ENCODE results near the gene PTGFRN. TPM values are rescaled to one million over a fixed set of nuclear protein-coding genes. Genes with fewer than 3 reads are reported as not detected.

PTGFRN gene
- total RNA-seq, 1 experiment from 2014 or later, result 60.6 TPM

DNA sequence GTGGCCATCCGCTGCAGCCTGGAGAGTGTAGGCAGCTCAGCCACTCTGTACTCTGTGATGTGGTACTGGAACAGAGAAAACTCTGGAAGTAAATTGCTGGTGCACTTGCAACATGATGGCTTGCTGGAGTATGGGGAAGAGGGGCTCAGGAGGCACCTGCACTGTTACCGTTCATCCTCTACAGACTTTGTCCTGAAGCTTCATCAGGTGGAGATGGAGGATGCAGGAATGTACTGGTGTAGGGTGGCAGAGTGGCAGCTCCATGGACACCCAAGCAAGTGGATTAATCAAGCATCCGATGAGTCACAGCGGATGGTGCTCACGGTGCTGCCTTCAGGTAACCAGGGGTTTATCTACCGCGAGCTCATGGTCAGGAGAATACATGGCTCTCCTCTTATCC lies 115.9 kb downstream of the PTGFRN start:
- DNase-seq (ENCODE audit: low read depth, low spot score), result no peak
- Histone ChIP-seq H3K4me1 (ENCODE audit: control insufficient read depth in 1 of 2, insufficient read depth in 2 of 2, low read length in 2 of 2) (no peaks in the 10 kb centered on the region), H3K4me2 (ENCODE audit: low read length) (no peak overlapping the region), H3K9me3 (ENCODE audit: control insufficient read depth in 1 of 2, insufficient read depth in 1 of 2, low read depth in 1 of 2, low read length in 2 of 2) (no peaks in the 10 kb centered on the region), H2AFZ (ENCODE audit: low read depth, low read length, poor library complexity, severe bottlenecking) (no peak overlapping the region), H3K36me3 (ENCODE audit: control insufficient read depth in 1 of 2, insufficient read depth in 2 of 2, low read length in 2 of 2) (no peaks in the 10 kb centered on the region), H3K27me3 (ENCODE audit: insufficient read depth, low read length) (no peaks in the 10 kb centered on the region), H3K27ac (ENCODE audit: low read depth, low read length) (no peak overlapping the region), H3K79me2 (ENCODE audit: insufficient read depth, low read length) (no peaks in the 10 kb centered on the region), H4K20me1 (ENCODE audit: insufficient read depth) (no peaks in the 10 kb centered on the region), H3K4me3 (replicated peaks in 1 of 2; ENCODE audit: low read depth in 1 of 2, low read length in 2 of 2) (no peak overlapping the region), H3K9me2 (ENCODE audit: insufficient read depth) (no peaks in the 10 kb centered on the region), H3K9ac (ENCODE audit: low read length) (no peak overlapping the region)
- ChIA-PET POLR2A (no interaction called here), CTCF (no interaction called here), RAD21 (ENCODE audit: low non-redundant PET in 1 of 2, low total read pairs in 2 of 2, uncharacterized antibody in 2 of 2, unreplicated experiment in 2 of 2) (no interaction called here)
- ATAC-seq, result no peak
- intact Hi-C loops (cut with micrococcal nuclease), result no loop called here
- no TSS peak for BruUV-seq (replicated peaks)
- TF ChIP-seq, protein P1, sequence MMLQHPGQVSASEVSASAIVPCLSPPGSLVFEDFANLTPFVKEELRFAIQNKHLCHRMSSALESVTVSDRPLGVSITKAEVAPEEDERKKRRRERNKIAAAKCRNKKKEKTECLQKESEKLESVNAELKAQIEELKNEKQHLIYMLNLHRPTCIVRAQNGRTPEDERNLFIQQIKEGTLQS (IDR thresholded peaks at IDR 0.05), result no peak
- no peak for TF ChIP-seq SP1 (IDR thresholded peaks at IDR 0.05; ENCODE audit: low read depth)
- no peak for TF ChIP-seq RAD21 (IDR thresholded peaks at IDR 0.05; ENCODE audit: low read depth)
- no peak for TF ChIP-seq SIN3A (IDR thresholded peaks at IDR 0.05; ENCODE audit: low read depth)
- TF ChIP-seq POLR2A (IDR thresholded peaks at IDR 0.05; ENCODE audit: borderline replicate concordance, extremely low read depth, insufficient read depth, insufficient read length), result no peak
- no peak for TF ChIP-seq SRF (IDR thresholded peaks at IDR 0.05; ENCODE audit: low read depth)
- TF ChIP-seq, protein P2, sequence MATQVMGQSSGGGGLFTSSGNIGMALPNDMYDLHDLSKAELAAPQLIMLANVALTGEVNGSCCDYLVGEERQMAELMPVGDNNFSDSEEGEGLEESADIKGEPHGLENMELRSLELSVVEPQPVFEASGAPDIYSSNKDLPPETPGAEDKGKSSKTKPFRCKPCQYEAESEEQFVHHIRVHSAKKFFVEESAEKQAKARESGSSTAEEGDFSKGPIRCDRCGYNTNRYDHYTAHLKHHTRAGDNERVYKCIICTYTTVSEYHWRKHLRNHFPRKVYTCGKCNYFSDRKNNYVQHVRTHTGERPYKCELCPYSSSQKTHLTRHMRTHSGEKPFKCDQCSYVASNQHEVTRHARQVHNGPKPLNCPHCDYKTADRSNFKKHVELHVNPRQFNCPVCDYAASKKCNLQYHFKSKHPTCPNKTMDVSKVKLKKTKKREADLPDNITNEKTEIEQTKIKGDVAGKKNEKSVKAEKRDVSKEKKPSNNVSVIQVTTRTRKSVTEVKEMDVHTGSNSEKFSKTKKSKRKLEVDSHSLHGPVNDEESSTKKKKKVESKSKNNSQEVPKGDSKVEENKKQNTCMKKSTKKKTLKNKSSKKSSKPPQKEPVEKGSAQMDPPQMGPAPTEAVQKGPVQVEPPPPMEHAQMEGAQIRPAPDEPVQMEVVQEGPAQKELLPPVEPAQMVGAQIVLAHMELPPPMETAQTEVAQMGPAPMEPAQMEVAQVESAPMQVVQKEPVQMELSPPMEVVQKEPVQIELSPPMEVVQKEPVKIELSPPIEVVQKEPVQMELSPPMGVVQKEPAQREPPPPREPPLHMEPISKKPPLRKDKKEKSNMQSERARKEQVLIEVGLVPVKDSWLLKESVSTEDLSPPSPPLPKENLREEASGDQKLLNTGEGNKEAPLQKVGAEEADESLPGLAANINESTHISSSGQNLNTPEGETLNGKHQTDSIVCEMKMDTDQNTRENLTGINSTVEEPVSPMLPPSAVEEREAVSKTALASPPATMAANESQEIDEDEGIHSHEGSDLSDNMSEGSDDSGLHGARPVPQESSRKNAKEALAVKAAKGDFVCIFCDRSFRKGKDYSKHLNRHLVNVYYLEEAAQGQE (IDR thresholded peaks at IDR 0.05; ENCODE audit: low read depth), result no peak
- no peak for TF ChIP-seq JUND (IDR thresholded peaks at IDR 0.05)
- TF ChIP-seq, protein P3, sequence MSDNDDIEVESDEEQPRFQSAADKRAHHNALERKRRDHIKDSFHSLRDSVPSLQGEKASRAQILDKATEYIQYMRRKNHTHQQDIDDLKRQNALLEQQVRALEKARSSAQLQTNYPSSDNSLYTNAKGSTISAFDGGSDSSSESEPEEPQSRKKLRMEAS (IDR thresholded peaks at IDR 0.05), result no peak
- no peak for TF ChIP-seq EGR1 (IDR thresholded peaks at IDR 0.05; ENCODE audit: low read depth)
- TF ChIP-seq CBX3 (IDR thresholded peaks at IDR 0.05; ENCODE audit: low read depth), result no peak
- no peak for TF ChIP-seq ZFX (IDR thresholded peaks at IDR 0.05)
- TF ChIP-seq ELF1 (IDR thresholded peaks at IDR 0.05; ENCODE audit: borderline replicate concordance, low read depth), result no peak
- TF ChIP-seq, protein P4, sequence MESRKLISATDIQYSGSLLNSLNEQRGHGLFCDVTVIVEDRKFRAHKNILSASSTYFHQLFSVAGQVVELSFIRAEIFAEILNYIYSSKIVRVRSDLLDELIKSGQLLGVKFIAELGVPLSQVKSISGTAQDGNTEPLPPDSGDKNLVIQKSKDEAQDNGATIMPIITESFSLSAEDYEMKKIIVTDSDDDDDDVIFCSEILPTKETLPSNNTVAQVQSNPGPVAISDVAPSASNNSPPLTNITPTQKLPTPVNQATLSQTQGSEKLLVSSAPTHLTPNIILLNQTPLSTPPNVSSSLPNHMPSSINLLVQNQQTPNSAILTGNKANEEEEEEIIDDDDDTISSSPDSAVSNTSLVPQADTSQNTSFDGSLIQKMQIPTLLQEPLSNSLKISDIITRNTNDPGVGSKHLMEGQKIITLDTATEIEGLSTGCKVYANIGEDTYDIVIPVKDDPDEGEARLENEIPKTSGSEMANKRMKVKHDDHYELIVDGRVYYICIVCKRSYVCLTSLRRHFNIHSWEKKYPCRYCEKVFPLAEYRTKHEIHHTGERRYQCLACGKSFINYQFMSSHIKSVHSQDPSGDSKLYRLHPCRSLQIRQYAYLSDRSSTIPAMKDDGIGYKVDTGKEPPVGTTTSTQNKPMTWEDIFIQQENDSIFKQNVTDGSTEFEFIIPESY (IDR thresholded peaks at IDR 0.05; ENCODE audit: extremely low read depth, insufficient replicate concordance, low read length), result no peak
- TF ChIP-seq ZNF274 (IDR thresholded peaks at IDR 0.05; ENCODE audit: low read depth, low read length), result no peak
- TF ChIP-seq FOSL1 (IDR thresholded peaks at IDR 0.05; ENCODE audit: low read depth), result no peak

Measured in HCT116 (cell line).